HG03457 (cell line): ENCODE results near the gene KIRREL1.

Experiments used
- ATAC-seq: cut with Tn5 transposase; IDR thresholded peaks from one replicate; pipeline ENCODE4 v1.9.1; 2021; ENCODE audit warnings: moderate number of reproducible peaks; ENCODE audit not compliant: unreplicated experiment

KIRREL1 gene

GRCh38 chr1:158027508-158027907, 34.1 kb downstream of the KIRREL1 start:
- ATAC-seq = no peak

GRCh38 chr1:158028969-158029368, 35.5 kb downstream of the KIRREL1 start:
- ATAC-seq = no peak

DNA sequence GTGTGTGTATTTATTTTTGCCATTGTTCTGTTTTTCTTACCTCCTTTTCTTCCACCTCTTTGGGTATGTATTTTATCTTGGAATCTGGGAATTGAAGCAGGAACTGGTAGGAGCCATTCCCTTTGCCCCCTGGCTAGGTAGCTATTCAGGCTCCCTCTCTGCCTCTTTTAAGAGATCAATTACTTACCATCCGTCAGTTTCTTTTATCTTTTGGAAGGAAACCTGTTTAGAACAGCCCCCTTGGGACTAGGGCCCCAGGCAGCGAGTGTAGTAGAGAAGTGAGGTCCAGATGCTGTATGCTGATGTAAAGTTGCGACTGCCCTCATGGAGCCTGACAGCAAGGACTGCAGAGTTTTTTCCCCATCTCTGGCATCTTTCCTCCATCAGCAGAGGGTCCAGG, 41.6 kb downstream of the KIRREL1 start:
- ATAC-seq = no peak

DNA sequence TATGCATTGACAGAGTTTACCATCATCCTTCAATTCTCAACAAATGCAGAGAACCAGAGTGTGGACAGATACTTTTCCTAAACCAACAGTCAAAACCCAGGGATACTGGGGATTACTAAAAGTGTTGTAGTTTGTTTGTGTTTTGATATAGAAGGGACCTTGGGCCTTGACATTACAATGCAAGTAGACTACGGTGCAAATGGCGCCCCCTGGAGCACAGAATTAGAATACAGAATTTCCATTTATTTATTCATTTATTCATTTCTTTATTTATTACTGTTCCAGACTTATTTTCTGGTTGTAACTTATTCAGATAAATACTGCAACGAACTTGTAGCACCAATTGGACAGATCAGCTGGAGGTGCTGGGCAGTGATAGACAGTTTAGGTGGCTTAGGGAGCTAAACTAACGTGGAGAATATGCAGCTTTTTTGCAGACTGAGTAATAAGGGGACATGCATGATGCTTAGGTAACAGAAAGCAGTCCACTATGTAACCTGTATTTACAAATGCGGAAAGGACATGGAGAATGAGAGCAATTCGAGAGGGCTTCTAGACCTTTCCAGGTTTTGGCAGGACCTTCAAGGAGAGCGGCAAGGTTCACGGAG, 42.6 kb downstream of the KIRREL1 start:
- ATAC-seq = no peak

GRCh38 chr1:158037008-158037865, 43.8 kb downstream of the KIRREL1 start:
- no peak for ATAC-seq

DNA sequence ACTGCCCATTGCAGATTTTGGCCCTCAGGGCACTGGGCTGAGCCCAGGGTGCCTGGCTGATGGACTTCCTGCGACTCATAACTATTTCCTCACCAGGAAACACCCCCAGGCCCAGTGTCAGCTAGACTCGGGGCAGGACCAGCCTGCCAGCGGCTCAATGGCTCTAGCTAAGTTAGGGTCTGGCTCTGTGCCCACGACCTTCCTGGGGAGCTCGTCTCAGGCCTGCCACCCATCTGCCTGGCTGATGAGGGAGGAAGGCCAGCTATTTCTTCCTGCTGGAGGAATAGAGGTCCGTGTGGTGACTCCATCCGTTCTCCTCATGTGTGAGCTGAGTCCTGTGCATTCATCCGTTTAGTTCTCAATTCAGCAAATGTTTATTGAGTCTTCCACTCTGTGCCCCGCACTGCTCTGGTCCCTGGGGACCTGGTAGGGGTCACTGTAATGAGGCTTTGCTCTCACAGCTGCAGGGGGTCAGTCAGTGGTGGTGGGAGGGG, 44.5 kb downstream of the KIRREL1 start:
- ATAC-seq = no peak

GRCh38 chr1:158038793-158039192, 45.3 kb downstream of the KIRREL1 start:
- no peak for ATAC-seq

DNA sequence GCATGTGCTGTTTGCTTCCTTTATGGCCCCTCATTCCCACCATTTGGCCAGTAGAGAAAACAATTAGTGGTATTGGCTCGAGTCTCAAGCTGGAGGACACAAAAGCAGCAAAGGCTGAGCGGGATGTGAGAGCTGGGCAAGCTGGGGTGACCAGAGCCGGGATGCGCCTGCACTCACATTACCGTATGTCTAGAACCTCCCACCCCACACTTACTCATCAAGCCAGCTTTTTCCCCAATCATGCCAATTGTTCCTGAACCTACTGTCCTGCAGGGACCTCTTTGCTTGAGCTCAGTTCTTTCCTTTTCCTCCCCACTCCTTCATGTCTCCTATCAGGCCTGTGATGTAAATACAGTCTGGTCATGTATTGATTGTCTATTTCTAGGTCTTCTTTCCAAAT, 45.9 kb downstream of the KIRREL1 start:
- no peak for ATAC-seq

DNA sequence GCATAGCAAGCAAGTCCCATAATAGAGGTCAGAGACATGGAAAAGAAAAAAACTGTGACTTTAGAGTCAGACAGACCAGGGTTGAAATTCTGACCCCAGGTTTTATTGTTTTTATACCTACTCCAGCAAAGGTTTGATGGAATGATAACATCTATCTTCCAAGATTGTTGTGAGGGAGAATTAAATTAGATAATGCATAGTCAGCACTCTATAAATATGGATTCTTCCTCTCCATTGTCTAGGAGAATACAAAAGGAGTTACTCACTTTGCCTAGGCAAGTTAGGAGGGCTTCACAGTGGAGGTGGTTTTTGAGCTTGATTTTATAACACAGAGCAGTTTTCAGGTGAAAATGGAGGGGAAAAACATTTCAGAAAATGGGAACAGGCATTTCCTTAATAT, 46.9 kb downstream of the KIRREL1 start:
- ATAC-seq = no peak

DNA sequence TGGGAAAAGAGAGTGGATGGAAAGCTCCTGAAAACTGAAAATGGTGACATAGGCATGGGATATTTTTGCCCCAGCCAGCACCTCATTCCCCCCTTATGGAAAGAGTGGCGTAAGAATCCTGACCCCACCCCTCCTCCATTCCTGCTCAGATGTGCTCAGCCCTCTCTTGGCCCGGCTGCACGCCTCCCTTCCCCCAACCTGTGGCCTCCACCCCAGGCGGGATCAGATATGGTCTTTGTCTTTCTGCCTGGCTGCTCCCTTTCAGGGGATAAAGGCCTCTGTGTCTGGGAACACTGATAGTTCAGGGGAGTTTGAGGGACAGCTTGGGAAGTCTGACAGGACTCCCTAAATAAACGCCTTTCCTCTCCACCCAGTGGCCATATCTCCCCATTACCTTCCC, 49.8 kb downstream of the KIRREL1 start:
- no peak for ATAC-seq

GRCh38 chr1:158045639-158046038, 52.2 kb downstream of the KIRREL1 start:
- ATAC-seq = no peak

DNA sequence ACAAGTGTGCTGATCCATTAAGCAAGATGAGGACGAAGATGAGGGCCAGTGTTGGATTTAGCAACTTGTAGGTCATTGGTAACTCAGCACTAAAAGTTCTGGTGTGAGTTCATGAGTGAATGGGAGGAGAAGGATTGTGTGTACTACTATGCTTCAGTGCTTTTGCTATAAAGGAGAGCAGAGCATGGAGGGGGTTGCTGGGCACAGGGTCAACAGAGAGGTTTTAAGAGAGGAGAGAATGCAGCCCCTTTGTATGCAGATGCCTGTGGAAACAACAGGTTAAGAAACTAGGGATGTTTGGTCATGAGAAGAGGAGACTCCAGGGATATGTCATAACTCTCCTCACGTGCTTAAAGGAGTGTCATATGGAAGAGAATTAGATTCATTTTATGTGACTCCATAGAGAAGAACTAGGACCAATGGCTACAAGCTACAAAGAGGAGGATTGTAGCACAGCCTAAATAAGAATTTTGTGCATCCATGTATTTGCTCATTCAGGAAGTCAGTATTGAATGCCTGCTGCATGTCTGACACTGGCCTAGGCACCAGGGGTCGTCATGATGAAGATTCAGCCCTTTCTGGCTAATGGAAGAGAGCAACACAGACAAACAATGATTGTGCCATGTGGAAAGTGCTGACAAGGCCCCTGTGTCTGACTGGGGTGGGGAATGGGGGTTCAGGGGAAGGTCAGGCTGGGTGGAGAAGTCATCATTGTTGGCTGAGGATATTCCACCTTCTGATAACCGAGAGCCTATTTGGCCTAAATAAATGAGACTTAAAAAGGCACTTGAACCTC, 53.5 kb downstream of the KIRREL1 start:
- no peak for ATAC-seq

DNA sequence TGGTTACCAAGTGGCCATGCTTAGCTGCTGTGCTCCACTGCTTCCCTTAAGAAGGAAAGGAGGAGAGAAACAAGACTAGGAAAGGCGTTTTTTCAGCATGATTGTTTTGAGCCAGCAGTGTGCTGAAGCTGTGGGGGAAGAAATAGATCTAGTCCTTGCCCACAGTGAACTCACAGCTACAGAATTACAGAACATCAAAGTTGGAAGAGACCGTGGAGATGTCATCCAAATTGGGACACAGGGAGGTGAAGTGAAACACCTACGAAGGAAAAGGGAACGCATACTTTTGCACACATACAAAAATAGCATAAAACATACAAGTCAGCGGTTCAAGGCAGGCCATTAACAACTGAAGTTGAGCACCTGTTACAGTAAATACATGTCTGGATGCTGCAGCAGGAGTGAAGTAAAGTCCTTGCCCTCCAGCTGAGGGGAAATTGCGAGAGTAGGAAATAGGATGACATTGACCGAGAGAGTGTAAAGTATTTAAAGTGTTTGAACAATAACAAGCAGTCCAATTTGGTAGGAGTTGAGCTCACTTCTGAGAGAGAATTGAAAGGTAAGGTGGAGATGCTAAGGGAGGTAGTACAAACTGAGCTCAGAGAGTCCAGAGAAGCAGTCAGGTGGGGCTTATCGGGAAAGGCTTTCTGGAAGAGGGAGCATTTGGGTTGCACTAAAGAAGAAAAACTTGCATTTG, 55.1 kb downstream of the KIRREL1 start:
- no peak for ATAC-seq

DNA sequence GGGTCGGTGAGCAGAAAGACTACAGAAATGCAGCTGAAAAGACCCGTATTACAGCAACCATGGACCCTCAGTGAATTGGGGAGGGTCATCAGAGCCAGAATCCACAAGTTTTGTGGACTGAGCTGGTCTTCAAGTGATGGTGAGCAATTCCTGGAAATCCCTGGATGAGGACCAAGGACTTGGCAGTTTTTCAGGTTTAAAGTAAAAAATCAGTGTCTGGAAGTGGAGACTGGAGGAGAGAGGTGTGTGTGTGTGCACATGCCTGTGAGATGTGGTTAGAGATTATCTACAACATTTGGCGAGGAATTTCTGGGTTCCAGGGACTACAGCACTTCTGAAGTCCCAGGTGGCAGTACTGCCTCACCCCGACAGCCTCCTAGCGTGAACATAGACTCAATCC, 56.4 kb downstream of the KIRREL1 start:
- no peak for ATAC-seq

- ATAC-seq = no peak
These were observed 59.8 kb downstream of the KIRREL1 start for GRCh38 chr1:158053276-158053675.

GRCh38 chr1:158054721-158055120, 61.3 kb downstream of the KIRREL1 start:
- ATAC-seq = no peak

DNA sequence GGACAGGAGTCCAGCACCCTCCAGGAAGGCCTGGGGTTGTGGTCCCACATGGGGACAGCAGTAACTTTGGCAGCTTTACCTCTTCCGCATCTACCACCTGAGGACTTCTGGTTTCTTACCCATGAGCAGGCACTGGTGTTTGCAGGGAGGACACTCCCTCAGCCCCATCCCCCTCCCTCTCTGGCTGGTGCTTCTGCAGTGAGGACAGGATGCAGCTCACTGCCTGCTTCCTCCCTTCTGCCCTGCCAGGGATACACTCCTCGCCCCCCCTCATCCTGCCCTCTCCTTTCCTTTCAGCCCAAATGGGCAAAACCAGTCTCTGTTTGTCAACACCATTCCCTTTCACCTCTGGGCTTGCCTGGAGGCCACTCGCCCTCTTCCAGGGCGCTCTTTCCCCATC, 62.4 kb downstream of the KIRREL1 start:
- no peak for ATAC-seq

DNA sequence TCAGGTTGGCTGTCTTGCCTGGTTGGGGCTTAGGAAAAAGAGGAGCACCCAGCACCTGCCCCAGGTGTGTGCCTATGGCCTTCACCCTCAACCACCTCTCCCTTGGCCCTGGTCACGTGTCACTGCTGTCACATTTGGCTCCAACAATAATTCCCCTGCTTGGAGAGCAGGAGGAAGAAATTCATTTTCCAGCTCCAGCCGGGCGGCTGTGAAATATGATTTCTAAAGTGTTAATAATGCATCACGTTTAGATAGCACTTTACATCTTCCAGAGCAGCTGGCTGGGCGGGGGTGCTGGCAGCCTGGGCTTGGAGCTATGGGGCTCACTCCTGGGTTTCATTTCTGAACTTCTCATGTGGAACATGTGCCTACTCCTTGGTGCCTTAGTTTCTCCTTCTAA, 63.1 kb downstream of the KIRREL1 start:
- no peak for ATAC-seq

DNA sequence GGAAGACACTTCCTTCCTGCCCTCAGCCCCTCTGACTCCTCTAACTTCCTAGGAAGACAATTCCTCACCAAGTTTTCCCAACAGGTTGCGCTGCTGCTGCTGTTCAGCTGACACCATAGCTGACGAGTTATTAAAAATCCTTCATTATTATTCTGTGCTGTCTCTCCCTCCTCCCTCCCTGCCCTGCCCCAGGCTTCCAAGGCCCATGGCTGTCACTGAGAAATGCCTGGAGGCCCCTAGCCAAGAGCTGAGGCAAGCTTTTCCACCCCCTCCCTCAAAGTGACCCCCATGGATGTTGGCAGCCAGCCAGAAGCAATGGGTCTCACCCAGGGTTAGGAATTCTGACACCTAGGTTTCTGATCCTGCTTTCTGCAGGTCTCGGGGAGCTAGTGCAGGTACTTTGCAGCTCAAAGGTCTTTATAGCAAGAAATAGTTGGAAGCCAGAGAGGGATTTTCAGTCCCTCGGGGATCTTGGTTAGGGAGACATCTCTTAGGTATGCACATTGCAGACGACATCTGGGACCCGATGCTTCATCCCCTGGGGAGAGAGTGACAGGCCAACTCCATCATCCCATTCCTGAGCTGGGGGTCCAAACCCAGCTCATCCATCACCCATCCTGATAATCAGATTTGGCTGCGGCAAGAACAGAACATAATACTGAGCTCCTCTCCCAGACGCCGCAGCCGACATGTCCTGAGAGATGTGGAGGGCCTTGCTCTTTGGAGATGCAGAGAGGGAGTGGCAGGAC, 65.0 kb downstream of the KIRREL1 start:
- no peak for ATAC-seq

DNA sequence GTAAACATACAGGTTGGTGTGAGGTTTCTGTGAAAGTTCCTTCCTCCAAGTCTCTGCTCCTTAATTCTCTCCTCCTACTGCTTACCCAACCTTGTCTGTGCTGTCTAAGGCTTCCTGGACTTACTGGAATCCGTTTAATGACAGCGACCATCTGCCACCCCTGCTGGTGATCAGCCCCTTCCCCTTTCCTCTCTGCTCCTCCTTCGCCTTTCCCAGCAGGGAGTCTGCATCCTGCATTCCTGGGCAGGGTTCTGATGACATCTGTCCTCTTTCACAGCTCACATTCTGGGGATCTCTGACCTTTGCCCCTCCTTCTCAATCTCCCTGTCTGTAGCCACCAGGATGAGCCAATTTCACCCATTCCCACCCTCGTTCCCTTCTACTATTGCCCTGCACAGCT, 66.5 kb downstream of the KIRREL1 start:
- ATAC-seq = no peak
